GM21360 (cell line): ENCODE results near the gene IFT80.

ENCODE experiments used
- ATAC-seq: cut with Tn5 transposase; IDR thresholded peaks from one replicate; pipeline ENCODE4 v1.9.1; 2021; ENCODE audit warnings: mild to moderate bottlenecking, moderate library complexity; ENCODE audit not compliant: unreplicated experiment

Gene IFT80

DNA sequence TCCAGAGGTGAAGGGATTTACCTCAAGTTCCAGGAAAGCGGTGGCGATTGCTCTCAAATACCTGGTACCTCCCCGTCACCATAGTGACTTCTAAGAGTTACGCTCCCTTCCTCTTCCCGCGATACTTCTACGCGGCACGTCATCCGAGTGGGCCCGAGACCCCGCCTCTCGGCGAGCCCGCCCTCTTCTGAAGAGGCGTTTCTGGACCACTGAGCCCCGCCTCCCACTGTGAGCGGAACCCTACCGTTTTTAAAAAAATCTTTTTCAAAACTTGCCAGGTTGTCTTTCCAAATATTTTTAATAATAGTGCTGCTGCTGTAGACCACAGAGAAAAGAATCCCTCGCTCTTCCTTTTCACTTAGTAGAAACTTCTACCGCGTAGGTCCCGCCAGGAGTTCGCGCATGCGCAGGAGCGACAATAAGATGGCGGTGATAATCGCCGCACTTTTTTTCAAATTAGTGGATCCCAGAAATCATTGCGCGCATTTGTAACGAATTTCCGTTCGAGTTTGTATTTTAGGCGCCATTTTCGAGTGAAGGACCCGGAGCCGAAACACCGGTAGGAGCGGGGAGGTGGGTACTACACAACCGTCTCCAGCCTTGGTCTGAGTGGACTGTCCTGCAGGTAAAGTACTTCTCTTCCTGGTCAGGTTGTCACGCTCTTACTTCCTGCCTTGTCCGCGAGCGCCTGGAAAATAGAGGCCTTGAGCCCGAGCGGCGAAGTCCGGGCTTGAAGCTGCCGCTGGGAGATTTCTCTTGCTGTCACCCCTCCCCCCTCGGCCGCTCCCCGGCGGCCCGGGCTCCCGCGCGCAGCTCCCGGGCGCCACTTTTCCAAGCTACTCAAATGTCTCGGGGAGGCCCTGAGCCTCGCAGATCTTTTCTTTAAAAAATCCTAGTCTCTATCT, at the start of gene IFT80, which contains the start of gene SMC4:
TSS of gene IFT80 (minus strand) at position 101 of the 905 bp plus-strand sequence. CDS start 14,625 bp downstream, outside the sequence.
TSS of gene SMC4 (plus strand) at position 526 of the 905 bp plus-strand sequence. CDS start 1,177 bp downstream, outside the sequence.
- peak; percentile 96 for ATAC-seq

DNA sequence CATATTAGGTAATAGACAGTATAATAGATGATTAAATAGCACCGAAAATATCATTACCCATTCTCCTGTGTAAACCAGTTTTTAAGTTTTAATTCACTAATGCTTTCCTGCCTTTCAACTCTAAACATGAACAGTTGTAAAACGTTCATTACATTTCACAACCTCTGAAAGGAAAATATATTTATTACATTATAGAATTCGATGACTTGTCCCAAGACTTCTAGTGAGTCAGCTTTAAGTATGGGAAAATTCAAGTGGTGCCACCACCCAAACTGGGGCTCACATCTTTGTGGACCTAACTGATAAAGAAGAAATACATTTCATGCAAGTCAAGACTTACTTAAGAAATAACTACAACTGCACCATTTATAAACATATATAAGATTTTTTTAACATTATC, 48.5 kb upstream of the IFT80 start:
- no peak for ATAC-seq

DNA sequence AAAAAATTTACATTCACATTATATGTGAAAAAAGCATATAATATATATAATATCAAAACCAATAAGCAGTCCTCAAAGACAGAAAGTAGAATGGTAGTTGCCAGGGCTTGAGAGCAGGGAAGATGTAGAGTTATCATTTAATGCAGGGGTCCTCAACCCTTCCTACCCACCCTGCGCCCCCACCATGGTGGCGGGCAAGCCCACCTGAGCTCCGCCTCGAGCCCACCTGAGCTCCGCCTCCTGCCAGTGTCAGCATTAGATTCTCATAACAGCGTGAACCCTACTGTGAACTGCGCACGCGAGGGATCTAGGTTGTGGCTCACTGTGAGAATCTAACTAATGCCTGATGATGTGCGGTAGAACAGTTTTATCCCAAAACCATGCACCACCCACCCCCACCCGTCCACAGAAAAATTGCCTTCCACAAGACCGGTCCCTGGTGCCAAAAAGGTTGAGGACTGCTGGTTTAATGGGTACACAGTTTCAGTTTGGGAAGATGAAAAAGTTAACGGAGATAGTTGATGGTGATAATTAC, 47.6 kb upstream of the IFT80 start:
- ATAC-seq: no peak

DNA sequence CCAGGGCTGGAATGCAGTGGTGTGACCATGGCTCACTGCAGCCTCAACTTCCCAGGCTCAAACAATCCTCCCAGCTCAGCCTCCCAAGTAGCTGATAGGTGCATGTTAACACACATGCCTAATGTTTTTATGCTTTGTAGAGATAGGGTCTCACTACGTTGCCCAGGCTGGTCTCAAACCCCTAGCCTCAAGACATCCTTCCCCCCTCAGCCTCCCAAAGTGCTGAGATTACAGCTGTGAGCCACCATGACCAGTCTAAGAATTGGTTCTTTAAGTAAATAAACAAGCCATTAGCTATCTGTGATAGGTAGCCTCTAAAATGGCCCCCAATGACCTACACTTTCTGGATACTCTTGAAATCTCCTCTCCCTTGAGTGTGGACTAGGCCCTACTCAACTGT, 46.8 kb upstream of the IFT80 start:
- no peak for ATAC-seq

DNA sequence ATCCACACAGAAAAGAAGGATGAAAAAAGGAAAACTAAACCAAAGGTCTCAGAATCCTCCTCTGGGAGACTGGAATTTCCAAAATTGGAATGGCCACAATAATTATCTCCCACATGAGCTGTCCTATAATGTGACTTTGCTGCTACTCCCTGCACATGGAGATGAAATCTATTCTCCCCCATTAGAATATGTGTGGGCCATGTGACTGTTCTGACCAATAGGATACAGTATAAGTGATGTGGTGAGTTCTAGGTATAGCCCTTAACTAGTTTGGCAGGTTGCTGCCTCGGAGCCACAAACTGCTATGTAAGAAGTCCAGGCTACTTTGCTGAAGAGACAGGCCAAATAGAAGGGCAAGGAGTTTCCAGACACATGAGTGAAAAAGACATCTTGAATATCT, 45.4 kb upstream of the IFT80 start:
- ATAC-seq: no peak

DNA sequence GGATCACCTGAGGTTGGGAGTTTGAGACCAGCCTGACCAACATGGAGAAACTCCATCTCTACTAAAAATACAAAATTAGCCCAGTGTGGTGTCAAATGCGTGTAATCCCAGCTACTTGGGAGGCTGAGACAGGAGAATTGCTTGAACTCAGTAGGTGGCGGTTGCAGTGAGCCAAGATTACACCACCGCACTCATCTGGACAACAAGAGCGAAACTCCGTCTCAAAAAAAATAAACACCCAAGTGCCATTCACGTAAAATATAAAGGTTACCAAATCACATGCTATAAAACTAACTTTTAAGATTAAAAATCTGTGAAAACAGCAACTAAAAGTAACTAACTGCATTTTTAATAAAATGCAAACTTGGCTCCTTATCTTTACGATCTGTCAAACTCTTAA, 41.7 kb upstream of the IFT80 start:
- ATAC-seq: no peak

DNA sequence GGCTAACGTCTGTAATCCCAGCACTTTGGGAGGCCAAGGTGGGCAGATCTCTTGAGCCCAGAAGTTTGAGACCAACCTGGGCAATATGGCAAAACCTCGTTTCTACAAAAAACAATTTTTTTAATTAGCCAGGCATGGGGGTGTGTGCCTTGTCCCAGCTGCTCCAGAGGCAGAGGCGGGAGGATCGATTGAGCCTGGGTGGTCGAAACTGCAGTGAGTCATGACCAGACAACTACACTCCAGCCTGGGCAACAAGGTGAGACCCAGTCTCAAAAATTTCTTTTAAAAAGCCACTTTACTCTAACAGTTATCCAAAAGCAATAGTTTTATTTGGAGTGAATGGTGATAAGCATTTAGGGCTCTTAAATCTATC, 38.0 kb upstream of the IFT80 start:
- no peak for ATAC-seq

DNA sequence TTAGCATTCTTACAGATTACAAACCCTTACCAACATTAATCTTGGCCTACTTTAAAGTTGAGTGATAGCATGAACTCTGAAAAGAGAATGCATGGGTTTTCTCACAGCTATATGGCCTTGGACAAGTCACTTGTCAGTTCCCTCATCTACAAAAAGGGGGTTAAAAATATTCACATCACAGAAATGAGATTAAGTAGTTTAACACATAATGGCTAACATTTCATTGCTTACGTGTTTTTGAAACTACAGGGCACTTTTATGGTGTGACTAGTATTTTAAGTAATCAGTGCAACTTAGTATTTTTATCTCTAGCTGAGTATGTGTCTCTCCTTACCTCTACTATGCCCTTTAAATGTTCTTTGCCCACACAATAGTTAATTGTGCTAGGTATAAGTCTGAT, 36.7 kb upstream of the IFT80 start:
- ATAC-seq: no peak

DNA sequence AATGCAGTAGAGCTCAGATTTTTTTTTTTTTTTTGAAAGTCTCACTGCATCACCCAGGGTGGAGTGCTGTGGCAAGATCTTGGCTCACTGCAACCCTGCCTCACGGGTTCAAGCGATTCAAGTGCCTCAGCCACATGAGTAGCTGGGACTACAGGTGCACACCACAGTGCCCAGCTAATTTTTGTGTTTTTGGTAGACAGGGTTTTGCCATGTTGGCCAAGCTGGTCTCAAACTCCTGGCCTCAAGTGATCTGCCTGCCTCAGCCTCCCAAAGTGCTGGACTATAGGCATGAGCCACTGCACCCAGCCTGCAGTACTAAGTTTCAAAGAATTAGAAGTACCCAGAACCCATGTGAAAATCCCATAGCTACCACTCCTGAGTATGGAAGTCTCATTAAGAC, 36.1 kb upstream of the IFT80 start:
- no peak for ATAC-seq

DNA sequence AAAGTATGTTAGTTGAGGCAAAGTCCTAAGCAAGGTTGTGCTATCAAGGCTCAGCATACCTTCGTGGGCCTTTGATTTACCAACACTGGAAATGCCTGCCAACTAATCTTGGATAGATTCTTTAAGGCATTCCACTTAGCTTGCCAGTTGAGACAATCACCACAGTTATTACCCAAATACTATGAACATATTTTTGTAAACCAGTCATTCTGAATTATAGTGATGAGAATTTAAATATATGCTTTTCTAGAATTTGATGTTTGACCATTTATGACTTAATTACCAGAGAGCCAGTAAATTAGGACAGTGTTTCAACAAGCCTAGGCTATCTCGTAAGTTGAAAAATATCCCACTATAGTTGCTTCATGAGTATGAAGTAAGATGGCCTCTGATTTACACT, 35.0 kb upstream of the IFT80 start:
- no peak for ATAC-seq

DNA sequence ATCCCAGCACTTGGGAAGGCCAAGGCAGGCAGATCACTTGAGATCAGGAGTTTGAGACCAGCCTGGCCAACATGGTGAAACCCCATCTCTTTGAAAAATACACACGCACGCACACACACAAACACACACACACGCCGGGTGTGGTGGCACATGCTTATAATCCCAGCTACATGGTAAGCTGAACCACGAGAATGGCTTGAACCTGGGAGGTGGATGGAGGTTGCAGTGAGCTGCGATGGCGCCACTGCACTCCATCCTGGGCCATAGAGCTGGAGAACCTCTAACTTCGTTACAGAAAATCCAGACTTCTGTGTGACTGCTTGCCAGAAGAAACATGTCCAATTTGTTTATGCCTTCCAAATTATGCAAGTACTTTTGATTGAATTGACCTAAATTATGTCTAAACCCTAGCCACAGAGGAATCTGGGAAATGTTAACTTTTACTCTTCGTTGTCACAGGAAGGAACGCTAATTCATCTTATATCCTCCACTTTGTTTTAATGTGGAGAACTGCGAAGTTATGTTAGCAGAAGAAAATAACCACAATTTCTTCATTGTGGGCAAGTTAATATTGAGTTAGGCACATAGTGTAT, 28.9 kb upstream of the IFT80 start:
- ATAC-seq: no peak

DNA sequence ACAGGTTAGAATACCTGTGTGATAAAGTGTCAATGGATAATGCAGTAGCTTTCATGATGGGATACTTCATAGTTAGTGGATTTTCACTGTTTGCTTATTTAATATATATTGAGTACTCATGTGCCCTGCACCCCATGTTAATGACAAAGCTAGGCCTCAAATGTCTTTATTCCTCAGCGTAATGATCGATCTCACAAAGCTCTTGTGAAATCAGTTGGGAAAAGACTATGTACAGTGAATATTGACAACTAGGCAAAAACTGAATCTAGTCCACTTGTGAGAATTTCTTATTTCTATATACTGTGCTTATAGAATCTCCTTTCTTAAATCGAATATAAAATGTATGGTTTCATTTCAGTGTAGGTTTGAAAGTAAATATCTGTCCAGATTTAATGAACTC, 18.3 kb upstream of the IFT80 start:
- no peak for ATAC-seq

DNA sequence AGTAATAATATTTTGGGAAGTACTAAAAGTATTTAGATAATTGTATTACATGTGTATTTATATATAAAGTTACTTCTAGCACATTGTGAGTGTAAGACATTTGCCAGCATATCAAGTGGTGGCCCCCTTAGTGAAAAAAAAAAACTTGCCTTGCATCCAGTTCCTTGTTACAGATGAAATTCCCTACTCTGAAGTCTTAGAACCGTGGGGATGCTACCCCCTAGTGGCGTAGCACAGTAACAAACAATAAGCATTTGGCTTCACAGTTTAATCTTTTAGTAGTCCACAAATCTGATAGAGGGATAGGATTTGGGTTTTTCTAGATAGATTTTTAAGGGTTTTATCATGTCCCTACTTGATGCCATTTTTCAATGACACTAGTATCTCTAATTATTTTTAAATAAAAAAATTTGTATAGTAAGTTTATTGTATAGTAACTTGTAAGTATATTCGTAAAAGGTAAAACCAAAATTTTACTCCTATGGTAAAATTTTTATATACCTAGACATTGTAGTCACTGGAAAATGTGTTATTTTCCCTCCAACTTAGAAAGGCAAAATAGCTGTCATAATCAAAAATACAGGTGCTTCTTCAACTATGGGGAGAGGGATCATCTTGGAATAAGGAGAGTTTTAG, 14.7 kb upstream of the IFT80 start:
- peak; percentile 70 for ATAC-seq

DNA sequence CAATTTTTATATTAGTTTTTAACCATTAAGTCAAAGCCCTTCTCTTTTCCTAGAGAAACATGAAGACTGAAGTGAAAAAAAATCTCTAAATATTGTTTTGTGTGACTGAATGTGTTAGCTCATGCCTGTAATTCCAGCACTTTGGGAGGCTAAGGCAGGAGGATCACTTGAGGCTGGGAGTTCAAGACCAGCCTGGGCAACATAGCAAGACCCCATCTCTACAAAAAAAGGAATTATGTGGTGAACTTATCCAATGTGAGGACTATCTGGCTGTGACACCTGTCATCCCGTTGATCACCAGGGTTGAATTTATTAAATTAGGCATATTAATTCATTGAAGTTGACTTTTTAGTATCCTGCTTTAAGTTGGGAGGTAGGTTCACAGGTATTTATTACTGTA, 13.5 kb upstream of the IFT80 start:
- no peak for ATAC-seq

DNA sequence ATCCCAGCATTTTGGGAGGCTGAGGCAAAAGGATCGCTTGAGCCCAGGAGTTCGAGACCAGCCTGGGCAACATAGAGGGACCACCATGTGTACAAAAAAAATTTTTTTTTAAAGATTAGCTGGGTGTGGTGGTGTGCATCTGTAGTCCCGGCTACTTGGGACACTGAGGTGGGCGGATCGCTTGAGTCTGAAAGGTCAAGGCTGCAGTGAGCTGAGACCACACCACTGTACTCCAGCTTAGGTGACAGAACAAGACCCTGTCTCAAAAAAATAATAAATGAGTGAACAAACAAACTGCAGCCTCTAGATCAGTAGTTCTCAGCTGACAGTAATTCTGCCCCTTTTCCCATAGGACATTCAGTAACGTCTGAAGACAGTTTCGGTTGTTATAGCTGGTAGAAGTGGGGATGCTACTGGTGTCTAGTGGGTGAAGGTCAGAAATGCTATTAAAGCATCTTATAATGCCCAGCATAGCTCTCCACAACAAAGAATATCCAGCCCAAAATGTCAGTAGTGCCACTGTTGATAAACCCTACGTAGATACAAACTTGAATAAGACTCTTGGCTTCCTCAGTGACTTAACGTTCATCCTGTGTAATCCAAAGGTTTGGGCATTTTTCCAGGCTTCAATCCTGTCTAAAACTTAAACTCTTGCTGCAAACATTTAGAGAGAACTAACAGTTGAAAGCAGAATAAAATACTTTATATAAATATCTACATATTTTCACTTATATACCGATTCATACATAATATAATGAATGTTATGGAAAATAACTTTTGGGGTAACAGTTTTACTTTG, 11.0 kb upstream of the IFT80 start:
- ATAC-seq: no peak

DNA sequence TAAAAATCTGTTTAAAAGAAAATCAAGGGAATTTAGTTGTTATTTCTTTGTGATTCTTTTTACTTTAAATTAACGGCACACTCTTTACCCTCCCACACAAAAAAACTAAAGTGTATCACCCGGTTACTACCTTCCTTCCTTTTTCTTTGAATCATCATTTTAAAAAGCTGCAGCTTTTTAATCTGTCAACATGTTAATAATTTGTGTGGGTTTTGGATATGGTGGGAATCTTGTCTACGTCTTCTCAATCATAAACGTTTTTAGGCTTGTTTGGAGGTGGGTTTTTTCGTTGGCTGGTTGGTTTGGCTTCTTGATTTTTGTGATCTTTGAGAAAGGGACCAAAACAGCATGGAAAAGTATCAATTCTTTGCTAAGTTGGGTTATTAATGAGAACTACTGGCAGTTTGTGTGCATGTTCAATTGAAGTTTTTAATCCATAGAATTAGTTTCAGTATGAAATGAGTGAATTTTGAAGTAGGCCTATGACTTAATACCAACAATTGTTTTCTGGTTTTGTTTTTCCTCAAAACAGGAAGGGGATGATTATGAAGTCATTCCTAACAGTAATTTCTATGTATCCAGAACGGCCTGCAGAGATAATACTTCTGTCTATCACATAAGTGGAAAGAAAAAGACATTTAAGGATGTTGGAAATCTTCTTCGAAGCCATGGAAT, 4.9 kb upstream of the IFT80 start:
- no peak for ATAC-seq

DNA sequence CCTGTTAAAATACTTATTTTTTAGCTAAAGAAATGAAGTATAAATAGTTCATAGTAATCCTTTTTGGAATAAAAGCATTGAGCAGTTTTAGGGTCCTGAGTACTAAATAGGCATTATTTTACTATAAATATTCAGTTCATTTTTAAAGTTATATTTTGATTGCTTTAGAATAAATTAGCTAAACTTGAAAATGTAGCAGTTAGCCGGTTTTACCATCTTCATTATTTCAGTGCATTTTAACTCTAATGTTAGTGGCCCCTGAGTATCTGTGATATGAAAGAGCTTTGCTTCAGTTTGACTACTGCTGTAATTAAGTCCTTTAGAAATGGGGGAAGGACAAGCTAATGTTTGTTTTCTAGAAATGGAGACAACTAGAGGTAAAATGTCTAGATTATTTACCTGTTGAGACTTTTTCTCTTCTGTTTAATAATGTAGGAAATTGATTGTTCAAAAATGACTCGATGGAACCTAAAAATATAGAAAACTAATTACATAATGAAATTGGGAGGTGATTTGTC, 4.1 kb upstream of the IFT80 start:
- no peak for ATAC-seq

DNA sequence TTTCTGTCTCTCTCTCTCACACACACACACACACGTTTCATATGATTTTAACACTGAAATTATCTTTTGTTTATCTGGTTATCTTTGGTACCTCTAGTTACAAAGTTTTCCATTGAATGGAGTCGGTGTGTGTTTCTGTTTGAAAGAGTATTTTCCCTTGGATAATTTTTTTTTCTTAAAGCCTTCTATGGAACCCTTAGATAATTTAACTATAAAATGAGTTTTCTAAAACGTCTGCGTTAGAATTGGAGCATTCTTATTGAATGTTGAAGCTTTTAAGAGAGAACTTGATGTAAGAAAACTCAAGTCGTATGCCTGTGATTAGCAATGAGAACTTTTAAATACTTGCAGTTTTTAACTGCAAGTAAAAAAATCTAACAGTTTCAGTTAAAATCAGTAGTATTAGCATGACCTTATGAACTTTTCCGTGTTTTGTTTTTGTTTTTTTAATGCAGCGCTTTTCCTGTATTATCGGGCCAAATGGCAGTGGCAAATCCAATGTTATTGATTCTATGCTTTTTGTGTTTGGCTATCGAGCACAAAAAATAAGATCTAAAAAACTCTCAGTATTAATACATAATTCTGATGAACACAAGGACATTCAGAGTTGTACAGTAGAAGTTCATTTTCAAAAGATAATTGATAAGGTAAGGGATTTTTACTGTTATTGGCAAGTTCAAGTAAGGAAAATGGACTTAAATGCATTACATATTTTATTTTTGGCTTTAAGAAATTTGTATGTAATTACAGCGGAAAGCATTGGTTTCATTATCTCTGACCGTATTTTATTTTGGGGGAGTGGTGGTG, 3.4 kb upstream of the IFT80 start:
- no peak for ATAC-seq
